IgD-negative memory B cell (primary cell): ENCODE measurements around the gene TRPV5. TPM values are rescaled to one million over a fixed set of nuclear protein-coding genes. Genes with fewer than 3 reads are reported as not detected.

Experiments
- H3K27ac Mint-ChIP-seq, 3 donors: one replicate each; pipeline ENCODE4 v1.8.0; 2020 to 2022; ENCODE audit warnings: mild to moderate bottlenecking in 3 of 3, mixed read lengths in 3 of 3, moderate library complexity in 1 of 3
- H3K27me3 Mint-ChIP-seq: one replicate; pipeline ENCODE4 v1.8.0; 2021; ENCODE audit warnings: mixed read lengths
- H3K36me3 Mint-ChIP-seq: one replicate; pipeline ENCODE4 v1.8.0; 2020; ENCODE audit warnings: mild to moderate bottlenecking, mixed read lengths
- H3K4me1 Mint-ChIP-seq, 3 donors: one replicate each; pipeline ENCODE4 v1.8.0; 2020 to 2022; ENCODE audit warnings: mixed read lengths in 3 of 3, mild to moderate bottlenecking in 1 of 3
- H3K4me3 Mint-ChIP-seq, 4 donors: one replicate each; pipeline ENCODE4 v1.8.0; 2020 to 2022; ENCODE audit warnings: mild to moderate bottlenecking in 4 of 4, mixed read lengths in 4 of 4, moderate library complexity in 3 of 4
- H3K9me3 Mint-ChIP-seq, 3 donors: one replicate each; pipeline ENCODE4 v1.8.0; 2020 to 2021; ENCODE audit warnings: mixed read lengths in 3 of 3, mild to moderate bottlenecking in 1 of 3
- polyA plus RNA-seq: library from polyadenylated mRNA; unstranded; fragments of 300-500 nt; fragmentation: Illumina TruSeq; gene quantifications from one replicate; pipeline ENCODE4 v1.2.3, GENCODE V29; 2021

TRPV5 gene
- polyA plus RNA-seq, 1 donor from 2014 or later, result not detected

DNA sequence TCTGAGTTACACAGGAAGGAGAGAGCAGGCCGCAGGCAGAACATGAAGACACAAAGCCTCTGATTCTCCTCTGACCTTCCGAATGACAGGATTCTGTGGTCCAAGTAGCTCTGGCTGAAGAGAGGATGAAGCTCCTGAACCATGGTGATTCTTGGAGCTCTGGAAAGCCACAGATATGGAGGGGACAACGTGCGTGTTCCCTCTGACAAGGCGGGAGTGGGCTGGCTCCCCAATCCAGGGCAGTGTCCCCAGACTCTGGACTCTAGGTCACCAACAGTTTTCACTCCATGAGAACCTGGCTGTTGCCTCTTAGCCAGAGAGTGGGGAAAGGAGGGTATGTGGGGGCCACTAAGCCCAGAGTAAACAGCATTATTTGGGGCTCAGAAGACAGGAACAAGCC lies 40.6 kb downstream of the TRPV5 start:
- Mint-ChIP-seq H3K4me3 (no peak overlapping the region), H3K36me3 (no peaks in the 10 kb centered on the region), H3K27ac (no peak overlapping the region), H3K9me3 (no peaks in the 10 kb centered on the region), H3K4me1 (no peaks in the 10 kb centered on the region), H3K27me3 (peaks cover 24% of the 10 kb centered on the region)

DNA sequence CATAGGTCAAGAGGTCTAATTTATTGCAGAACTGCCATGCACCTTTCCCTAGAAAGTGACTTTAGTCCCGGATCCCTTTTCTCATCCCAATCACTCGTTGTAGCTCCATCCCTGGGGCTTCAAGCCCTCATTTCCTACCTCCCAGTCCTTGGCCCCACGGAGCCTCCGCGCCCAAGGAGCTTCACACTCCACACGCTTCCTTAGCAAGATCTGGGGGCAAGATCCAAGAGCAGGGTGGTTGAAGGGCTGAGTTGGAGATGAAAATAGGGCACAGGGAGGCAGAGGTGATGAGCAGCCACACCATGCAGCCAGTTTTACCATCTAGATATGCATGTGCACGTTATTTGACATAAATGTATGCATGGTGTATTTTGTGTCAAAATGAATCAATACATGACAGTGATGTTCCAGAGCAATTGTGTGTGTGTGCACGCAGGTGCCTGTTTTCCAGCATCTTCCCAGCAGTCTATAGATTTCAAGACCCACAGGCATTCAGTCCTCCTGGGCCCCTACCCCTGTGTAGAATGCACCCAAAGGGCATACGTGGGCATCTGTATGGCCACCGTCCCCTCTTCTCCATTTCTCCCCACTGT lies 42.0 kb downstream of the TRPV5 start:
- H3K27me3 Mint-ChIP-seq, result peaks cover 15% of the 10 kb centered on the region
- no peak overlapping the region for H3K27ac Mint-ChIP-seq
- no peak overlapping the region for H3K4me3 Mint-ChIP-seq
- no peaks in the 10 kb centered on the region for H3K9me3 Mint-ChIP-seq
- H3K4me1 Mint-ChIP-seq, result no peaks in the 10 kb centered on the region
- no peaks in the 10 kb centered on the region for H3K36me3 Mint-ChIP-seq

DNA sequence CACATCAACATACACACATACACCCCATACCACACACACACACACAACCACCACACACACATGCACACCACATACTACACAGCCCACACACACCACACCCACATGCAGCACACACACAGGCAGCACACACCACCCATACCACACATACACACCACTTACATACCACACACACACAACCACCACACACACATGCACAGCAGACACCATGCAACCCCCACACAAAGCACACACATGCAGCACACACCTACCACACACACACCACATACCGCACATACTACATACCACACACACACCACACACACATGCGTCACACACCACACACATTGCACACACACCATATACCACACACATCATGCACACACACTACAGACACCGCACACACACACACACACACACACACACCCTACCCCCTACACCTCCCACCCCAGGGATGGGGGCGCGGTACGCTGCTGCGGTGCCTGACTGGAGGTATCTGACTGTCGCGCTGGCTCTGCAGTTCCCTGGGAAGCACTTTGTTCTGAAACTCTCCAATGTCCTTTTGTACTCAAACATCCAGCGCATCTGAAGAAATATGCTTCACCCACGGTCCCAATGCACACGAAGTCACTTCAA lies 42.6 kb downstream of the TRPV5 start:
- H3K4me3 Mint-ChIP-seq, result no peak overlapping the region
- H3K9me3 Mint-ChIP-seq, result no peaks in the 10 kb centered on the region
- no peak overlapping the region for H3K27ac Mint-ChIP-seq
- peaks cover 11% of the 10 kb centered on the region for H3K27me3 Mint-ChIP-seq
- no peaks in the 10 kb centered on the region for H3K4me1 Mint-ChIP-seq
- no peaks in the 10 kb centered on the region for H3K36me3 Mint-ChIP-seq

DNA sequence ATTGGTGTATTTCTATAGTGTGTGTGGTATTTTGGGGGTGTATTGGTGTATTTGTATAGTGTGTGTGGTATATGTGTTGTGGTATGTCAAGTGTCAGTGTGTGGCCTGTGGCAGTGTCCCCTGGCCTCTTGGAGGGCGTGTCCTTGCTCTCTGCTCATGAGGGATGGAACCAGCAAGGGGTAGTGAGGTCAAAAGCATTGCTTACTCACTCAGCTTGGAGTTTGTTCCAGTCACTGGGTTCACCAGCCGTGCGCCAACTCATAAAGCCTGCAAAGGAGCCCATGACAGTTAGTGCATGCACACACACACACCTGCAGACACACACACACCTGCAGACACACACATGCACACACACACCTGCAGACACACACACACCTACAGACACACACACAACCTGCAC lies 43.7 kb downstream of the TRPV5 start:
- no peak overlapping the region for H3K4me3 Mint-ChIP-seq
- no peaks in the 10 kb centered on the region for H3K9me3 Mint-ChIP-seq
- H3K4me1 Mint-ChIP-seq, result no peaks in the 10 kb centered on the region
- H3K36me3 Mint-ChIP-seq, result no peaks in the 10 kb centered on the region
- H3K27ac Mint-ChIP-seq, result no peak overlapping the region
- H3K27me3 Mint-ChIP-seq, result peaks cover 8% of the 10 kb centered on the region

DNA sequence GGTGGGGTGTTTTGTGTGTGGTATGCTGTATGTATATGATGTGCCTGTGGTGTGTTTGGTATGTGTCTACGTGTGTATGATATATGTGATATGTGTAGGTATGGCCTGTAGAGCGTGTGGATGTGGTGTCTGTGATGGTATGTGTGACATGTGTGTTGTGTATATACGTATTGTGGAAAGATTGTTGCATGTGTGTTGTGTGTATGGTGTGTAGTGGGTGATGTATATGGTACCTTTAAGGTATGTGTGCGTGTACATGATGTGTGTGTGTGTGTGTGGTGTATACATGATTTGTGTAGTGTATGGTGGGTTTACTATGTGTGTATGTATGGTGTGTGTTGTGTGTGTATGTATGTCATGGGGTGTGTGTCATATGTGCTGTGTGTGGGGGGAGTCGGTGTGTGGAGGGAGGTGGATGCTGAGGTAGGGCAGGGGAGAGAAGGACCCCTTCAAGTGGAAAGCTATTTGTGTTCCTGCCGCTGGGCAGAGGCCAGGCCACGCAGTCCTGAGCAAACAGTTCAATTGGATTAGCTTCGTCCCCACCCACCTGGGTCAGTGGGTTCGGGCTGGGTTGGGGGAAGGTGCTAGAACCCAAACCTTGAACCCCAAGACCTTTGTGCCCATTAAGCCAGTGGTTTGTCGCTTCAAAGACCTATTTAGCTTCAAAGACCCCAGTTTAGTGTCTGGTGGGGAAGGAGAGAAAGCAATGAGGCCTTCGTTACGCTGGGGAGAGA lies 46.1 kb downstream of the TRPV5 start:
- peaks cover 4% of the 10 kb centered on the region for H3K27me3 Mint-ChIP-seq

DNA sequence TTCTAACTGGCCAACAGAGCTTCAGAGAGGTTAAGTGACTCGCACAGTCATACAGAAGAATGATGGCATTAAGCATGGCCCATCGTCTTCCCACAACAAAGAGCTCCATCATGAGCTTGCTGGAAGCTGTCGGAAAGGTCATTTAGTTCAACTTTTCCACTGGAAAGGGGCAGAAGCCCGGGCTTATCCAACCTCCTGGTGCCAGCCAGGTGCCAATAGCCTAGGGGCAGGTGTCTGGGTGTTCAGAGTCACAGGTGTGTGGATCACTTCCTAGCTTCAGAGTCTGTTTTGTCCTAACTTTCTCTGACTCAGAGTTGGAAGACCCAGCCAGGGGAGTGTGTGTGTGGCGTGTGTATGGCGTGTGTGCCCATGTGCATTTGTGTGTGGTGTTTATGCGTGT lies 46.7 kb downstream of the TRPV5 start:
- H3K9me3 Mint-ChIP-seq, result no peaks in the 10 kb centered on the region
- no peak overlapping the region for H3K27ac Mint-ChIP-seq
- peaks cover 4% of the 10 kb centered on the region for H3K27me3 Mint-ChIP-seq
- H3K4me1 Mint-ChIP-seq, result no peaks in the 10 kb centered on the region
- H3K36me3 Mint-ChIP-seq, result no peaks in the 10 kb centered on the region
- no peak overlapping the region for H3K4me3 Mint-ChIP-seq

More for the DNA sequence above, 46.1 kb downstream of the TRPV5 start:
- no peak overlapping the region for H3K4me3 Mint-ChIP-seq
- H3K27ac Mint-ChIP-seq, result no peak overlapping the region
- no peaks in the 10 kb centered on the region for H3K9me3 Mint-ChIP-seq
- H3K4me1 Mint-ChIP-seq, result no peaks in the 10 kb centered on the region
- H3K36me3 Mint-ChIP-seq, result no peaks in the 10 kb centered on the region

DNA sequence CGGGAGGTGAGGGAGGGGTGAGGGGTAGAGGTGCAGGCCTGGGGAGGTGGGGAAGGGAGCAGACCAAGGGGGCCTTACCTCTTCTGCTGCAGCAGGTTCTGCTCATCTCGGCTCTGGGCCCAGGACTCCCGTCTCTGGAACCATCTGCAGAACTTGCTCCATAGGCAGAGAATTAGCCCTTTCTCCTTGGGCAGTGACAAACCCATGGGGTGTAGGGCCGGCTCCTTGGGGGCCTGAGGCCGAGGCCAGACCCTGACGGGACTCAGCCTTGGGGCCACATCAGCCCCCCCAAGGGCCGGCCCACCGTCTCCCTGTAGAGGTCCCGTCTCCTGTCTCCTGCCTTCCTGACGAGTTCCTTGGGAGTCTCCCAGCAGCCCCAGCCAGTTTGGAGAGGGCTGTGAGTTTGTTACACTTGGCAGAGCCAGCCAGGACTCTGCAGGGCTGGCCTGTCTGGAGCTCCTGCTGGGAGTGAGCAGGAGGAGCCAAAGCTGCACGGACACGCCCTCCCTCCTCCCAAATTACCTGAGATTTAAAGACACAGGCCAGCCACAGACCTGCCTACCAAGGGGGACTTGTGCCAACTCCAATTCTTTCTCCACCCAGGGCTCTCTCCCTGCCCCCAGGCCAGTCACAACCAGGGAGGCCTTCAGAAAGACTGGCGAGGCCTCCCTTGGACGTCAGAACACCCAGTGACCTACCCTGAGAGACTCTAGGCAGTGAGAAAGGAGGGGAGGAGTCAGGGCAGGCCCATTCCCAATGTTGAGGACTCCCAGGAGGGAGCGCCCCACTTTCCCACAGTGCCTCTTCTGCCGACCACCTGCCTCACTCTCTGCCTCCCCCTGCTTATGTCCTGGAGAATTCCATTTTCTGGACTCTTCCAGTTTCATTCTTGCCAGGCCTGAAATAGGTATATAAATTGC lies 48.0 kb downstream of the TRPV5 start, which contains the start of gene TRPV6:
Gene TRPV6 (minus strand): TSS at position 435 of the 920 bp plus-strand sequence.
- Mint-ChIP-seq H3K9me3 (no peaks in the 10 kb centered on the region), H3K4me1 (no peaks in the 10 kb centered on the region), H3K4me3 (no peak within 1 kb of the TSS), H3K27ac (no peak within 1 kb of the TSS), H3K27me3 (peaks cover 4% of the 10 kb centered on the region), H3K36me3 (no peaks in the 10 kb centered on the region)

DNA sequence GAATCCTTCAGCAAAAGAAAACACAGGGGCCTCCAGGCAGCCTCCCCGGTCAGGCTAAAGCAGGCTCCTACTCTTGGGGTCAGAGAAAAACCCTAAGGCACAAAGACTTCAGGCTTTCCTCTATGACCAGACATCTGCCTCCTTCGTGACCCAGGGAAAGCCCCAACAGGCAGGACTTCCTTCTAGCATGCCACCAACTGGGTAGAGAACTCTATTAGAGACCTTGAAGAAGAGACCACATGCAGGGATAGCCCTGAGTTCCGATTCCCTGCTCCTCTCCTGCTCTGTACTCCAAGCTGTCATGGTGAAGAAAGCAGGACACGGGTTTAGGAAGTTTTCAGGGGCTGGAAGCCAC lies 49.3 kb downstream of the TRPV5 start:
- Mint-ChIP-seq H3K4me1 (no peaks in the 10 kb centered on the region), H3K4me3 (no peak overlapping the region), H3K9me3 (no peaks in the 10 kb centered on the region), H3K36me3 (no peaks in the 10 kb centered on the region), H3K27me3 (peaks cover 1% of the 10 kb centered on the region), H3K27ac (no peak overlapping the region)

DNA sequence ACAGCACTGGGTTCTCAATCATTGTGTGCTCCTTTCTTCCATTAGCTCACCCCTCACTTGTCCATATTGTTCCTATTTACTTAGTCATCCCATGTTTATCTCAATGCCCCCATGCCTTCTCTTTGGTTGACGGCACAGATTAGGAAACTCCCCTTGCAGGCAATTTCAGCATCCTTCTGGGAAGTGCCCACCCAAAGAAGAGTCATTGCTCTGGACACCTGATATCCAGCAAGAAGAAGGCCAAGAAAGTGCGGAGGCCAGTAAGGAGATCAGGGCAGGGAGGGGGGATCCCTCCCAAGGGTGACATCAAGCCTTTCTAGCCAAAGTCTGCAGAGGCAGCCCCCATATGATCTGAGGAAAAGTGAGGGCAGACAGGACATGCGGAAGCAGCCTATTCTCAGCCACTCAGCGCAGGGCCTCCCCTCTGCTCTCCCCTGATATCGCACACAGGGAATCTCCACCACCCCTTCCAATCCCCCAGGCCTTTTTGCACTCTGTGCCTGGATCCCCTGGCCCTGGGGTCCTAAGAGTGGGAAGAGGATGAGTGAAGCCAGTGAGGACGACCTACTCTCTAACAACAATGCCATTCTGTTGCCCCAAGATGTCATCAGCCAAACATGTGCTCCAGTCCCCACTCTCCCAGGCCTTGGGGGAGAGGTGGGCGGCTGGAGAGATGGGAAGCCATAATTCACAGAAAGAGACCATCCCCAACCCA lies 49.8 kb downstream of the TRPV5 start:
- peaks cover 2% of the 10 kb centered on the region for H3K27me3 Mint-ChIP-seq
- H3K27ac Mint-ChIP-seq, result no peak overlapping the region
- H3K9me3 Mint-ChIP-seq, result no peaks in the 10 kb centered on the region
- H3K36me3 Mint-ChIP-seq, result no peaks in the 10 kb centered on the region
- H3K4me1 Mint-ChIP-seq, result no peaks in the 10 kb centered on the region
- H3K4me3 Mint-ChIP-seq, result no peak overlapping the region

DNA sequence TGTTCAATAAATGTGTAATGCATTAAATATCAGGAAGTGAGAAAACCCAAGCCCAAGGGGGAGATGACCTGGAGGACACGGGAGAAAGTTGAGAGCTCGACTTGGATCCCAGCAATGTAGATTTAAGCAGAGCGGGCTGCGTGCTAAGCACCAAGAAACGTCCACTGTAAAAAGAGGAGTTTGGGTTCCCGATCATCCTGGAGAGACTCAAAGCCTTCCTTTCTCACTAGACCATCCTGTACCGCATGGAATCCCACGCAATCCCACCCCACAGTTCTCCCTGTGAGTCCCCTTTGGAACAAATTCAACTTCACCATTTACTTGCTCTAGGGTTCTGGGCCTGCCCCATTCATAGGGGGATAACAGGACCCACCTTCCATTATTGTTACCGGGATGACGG lies 50.4 kb downstream of the TRPV5 start:
- Mint-ChIP-seq H3K36me3 (no peaks in the 10 kb centered on the region), H3K9me3 (no peaks in the 10 kb centered on the region), H3K4me1 (no peaks in the 10 kb centered on the region), H3K4me3 (no peak overlapping the region), H3K27me3 (peaks cover 2% of the 10 kb centered on the region), H3K27ac (no peak overlapping the region)

DNA sequence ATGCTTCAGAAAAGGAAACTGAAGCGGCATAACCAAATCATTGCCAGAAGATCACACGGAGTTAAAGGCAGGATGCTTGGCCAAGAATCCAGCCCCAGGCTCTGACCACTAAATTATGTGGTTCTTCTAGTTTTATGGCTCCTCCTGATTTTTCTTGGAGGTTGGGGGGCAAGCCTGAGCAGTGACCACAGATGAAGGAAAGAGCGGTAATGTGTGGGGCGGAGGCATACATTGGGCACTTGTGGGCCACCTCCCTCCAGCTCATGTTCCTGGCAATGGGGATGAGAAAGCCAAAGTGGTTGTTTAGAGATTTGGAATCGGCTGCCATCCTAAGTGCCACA lies 51.2 kb downstream of the TRPV5 start:
- Mint-ChIP-seq H3K4me3 (peak overlapping the region in 1 of 4 donors; percentile 24), H3K36me3 (no peaks in the 10 kb centered on the region), H3K9me3 (no peaks in the 10 kb centered on the region), H3K4me1 (no peaks in the 10 kb centered on the region), H3K27ac (no peak overlapping the region), H3K27me3 (peaks cover 2% of the 10 kb centered on the region)

DNA sequence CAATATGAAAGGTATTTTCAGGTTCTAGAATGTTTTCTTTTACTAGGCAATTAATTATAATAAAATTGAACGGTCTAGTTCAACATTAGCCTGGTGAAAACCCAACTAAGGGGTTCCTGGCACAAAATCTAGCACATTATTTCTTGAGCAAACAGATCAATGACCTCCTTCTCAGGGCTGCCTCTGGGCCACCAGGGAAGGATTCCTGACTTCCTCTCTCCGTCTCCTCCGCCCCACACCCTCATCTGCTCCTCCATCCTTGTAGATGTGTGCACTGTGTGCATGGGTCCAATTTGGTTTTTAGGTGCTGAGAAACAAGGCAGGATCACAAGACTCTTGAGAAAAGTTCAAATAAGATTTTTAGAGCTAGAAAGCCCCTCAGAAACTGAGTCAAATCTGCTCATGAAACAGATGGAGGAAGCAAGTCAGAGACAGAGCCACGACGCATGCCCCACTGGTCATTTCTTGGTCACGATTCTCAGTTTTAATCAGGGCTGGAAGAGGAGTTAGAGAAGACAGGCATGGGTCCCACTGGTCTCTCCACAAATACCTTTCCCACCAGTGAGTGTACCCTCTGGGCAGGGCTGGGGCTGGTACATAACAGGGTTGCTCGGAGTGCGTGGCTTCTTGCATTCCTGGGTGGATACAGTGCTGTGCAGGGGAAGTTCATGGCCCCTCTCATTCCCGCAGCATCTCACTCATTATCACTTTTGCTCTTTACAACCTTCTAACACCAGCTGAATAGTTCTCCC lies 51.8 kb downstream of the TRPV5 start:
- Mint-ChIP-seq H3K9me3 (no peaks in the 10 kb centered on the region), H3K4me1 (no peaks in the 10 kb centered on the region), H3K27me3 (peaks cover 2% of the 10 kb centered on the region), H3K27ac (no peak overlapping the region), H3K4me3 (peak overlapping the region in 1 of 4 donors; percentile 24), H3K36me3 (no peaks in the 10 kb centered on the region)

DNA sequence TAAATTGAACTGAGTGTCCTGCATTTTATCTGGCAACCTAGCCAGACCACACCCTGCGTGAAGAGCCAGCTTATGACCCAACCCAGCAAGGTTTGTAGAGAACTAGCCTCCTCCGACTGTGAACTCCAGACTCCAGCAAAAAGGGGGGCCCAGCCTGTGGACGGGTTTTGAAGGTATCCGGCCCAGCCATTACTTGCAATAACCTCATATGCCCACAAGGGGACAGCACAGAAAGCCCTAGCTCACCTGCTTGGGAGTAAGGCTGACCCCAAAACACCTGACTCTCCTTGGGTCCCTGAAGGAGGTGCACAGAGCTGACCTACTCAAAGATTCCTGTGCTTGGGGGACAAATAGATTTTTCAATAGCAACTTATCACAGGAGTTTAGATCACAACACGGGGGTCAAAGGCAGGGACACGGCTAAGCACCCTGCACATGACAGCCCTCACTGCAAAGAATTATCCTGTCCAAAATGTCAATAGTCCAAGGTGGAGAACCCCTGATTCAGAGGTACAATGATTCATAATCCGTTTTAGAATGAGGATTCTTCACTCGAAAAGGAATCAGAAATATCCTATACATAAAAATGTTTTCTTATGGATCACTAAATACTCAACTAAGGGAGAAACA lies 52.6 kb downstream of the TRPV5 start:
- Mint-ChIP-seq H3K27ac (no peak overlapping the region), H3K4me1 (no peaks in the 10 kb centered on the region), H3K4me3 (no peak overlapping the region), H3K36me3 (no peaks in the 10 kb centered on the region), H3K9me3 (no peaks in the 10 kb centered on the region), H3K27me3 (peaks cover 3% of the 10 kb centered on the region)

DNA sequence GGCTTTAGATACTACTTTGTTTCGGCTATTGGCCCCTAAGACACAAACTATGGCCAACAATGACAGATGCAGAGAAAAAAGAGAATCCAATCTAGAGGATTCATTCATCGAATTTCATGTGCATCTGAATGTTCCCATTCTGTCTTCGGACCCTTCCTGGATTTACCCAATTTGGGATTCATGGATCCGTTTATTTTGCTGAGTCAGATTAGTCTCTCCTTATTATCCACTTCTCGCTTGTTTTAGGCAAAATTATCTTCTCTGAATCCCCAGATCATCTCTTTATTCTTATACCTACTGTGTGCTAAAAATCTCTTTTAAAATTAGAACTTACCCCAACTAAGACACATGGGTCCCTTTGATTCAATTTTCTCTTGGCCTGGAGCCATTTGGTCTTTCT lies 54.5 kb downstream of the TRPV5 start:
- no peak overlapping the region for H3K4me3 Mint-ChIP-seq
- H3K4me1 Mint-ChIP-seq, result no peaks in the 10 kb centered on the region
- H3K27ac Mint-ChIP-seq, result no peak overlapping the region
- peaks cover 4% of the 10 kb centered on the region for H3K27me3 Mint-ChIP-seq
- H3K36me3 Mint-ChIP-seq, result no peaks in the 10 kb centered on the region
- H3K9me3 Mint-ChIP-seq, result no peaks in the 10 kb centered on the region
